Cardiac muscle cell (in vitro differentiated cells and primary cell): ENCODE results near the gene IQCF2. TPM values are rescaled to one million over a fixed set of nuclear protein-coding genes. Genes with fewer than 3 reads are reported as not detected.

Experiments used
- DNase-seq, 2 donors: peaks; one replicate each; pipeline versions ENCODE4 v3.0.0 to v3.0.0-alpha.2; 2010 to 2017; ENCODE audit warnings: low read depth in 1 of 2, low spot score in 1 of 2
- H3K27ac ChIP-seq: fragments of 200-600 bp; sonication (generic); 2 replicates; pipeline ENCODE4 v1.5.1; 2016
- H3K27me3 ChIP-seq: fragments of 200-600 bp; sonication (generic); 2 replicates; pipeline ENCODE4 v1.6.0; 2016; ENCODE audit warnings: control low read depth
- H3K36me3 ChIP-seq: fragments of 200-600 bp; sonication (generic); 2 replicates; pipeline ENCODE4 v1.5.1; 2016; ENCODE audit warnings: control low read depth
- H3K4me1 ChIP-seq: fragments of 200-600 bp; sonication (generic); 2 replicates; pipeline ENCODE4 v1.8.1; 2017; ENCODE audit warnings: low read depth, mild to moderate bottlenecking, mixed run types
- H3K4me3 ChIP-seq: fragments of 200-600 bp; sonication (generic); 2 replicates; pipeline ENCODE4 v1.5.1; 2016; ENCODE audit warnings: mild to moderate bottlenecking
- H3K9me3 ChIP-seq: fragments of 200-600 bp; sonication (generic); 2 replicates; pipeline ENCODE4 v1.5.1; 2017; ENCODE audit warnings: low read depth, mild to moderate bottlenecking, control low read depth
- polyA plus RNA-seq: library from polyadenylated mRNA; unstranded; fragments of >200 nt; fragmentation: Nextera tagmentation; extraction: Ambion mirVana; gene quantifications from 2 replicates; pipeline ENCODE4 v1.2.1, GENCODE V29; 2016
- total RNA-seq: library from RNA; depleted of rRNA; stranded (reverse); fragments of >200 nt; gene quantifications from 2 replicates; pipeline ENCODE4 v1.2.3, GENCODE V29; 2016
- TF ChIP-seq, protein P1 (sequence below): IDR thresholded peaks from 2 replicates; pipeline ENCODE4 v1.5.1; 2012; ENCODE audit warnings: low read depth, mild to moderate bottlenecking, low read length

IQCF2 gene
- total and polyA plus RNA-seq, 2 experiments from 2014 or later: not detected

DNA sequence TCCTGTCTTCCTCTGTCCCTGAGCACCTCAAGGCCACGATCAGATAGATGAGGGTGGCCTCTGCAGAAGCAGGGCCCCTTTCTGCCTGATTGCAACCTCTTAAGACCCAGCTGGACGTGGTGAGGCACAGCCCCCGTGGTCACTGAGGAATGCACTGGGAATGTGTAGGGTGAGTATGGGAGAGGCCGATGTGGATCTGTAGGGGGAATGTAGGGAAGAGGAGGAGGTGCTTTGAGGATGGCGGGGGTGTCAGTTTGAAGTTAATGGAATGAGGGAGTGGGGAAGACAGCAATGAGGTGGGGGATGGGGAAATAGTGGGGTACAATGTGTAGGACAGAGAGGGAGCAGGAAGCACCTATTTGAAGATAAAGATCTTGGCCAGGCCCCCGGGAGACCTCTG is 14.8 kb downstream of the IQCF2 start:
- TF ChIP-seq, protein P1, sequence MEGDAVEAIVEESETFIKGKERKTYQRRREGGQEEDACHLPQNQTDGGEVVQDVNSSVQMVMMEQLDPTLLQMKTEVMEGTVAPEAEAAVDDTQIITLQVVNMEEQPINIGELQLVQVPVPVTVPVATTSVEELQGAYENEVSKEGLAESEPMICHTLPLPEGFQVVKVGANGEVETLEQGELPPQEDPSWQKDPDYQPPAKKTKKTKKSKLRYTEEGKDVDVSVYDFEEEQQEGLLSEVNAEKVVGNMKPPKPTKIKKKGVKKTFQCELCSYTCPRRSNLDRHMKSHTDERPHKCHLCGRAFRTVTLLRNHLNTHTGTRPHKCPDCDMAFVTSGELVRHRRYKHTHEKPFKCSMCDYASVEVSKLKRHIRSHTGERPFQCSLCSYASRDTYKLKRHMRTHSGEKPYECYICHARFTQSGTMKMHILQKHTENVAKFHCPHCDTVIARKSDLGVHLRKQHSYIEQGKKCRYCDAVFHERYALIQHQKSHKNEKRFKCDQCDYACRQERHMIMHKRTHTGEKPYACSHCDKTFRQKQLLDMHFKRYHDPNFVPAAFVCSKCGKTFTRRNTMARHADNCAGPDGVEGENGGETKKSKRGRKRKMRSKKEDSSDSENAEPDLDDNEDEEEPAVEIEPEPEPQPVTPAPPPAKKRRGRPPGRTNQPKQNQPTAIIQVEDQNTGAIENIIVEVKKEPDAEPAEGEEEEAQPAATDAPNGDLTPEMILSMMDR: no peak
- Histone ChIP-seq H3K4me3 (no peak overlapping the region), H3K4me1 (no peaks in the 10 kb centered on the region), H3K27me3 (no peaks in the 10 kb centered on the region), H3K27ac (no peak overlapping the region), H3K36me3 (no peaks in the 10 kb centered on the region), H3K9me3 (no peaks in the 10 kb centered on the region)
- DNase-seq: no peak

DNA sequence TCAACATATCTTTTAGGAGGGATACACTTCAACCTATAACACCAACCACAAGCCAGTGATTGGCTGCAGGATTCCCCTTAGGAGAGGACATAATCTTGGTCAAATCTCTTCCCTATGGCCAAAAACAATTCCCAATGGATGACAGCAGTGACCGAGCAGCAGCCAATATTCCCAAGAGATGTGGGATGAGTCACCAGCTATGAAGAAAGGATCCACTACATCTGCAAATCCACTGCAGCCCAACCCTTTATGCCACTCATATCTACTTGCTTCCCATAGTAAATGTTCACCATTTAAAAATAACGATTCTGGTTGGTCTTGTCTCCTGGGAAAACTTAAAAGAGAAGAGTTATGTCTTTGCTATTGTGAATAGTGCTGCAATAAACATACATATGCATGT is 18.5 kb downstream of the IQCF2 start:
- Histone ChIP-seq H3K27me3 (no peaks in the 10 kb centered on the region), H3K4me1 (no peaks in the 10 kb centered on the region), H3K27ac (no peak overlapping the region)

DNA sequence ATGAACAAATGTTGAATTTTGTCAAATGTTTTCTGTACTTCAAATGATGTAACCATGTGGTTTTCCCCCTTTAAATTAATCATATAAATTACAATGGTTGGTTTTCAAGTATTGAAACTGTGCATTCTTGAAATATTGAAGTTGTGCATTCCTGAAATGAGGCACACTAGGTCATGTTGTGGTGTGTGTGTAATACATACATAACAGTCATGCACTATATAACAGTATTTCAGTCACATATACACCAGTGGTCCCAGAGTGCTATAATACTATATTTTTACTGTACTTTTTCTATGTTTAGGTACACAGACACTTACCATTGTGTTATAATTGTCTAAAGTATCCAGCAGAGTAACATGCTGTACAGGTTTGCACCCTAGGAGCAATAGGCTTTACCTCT is 25.0 kb downstream of the IQCF2 start:
- DNase-seq: no peak
- H3K27me3 ChIP-seq: no peaks in the 10 kb centered on the region
- H3K27ac ChIP-seq: no peak overlapping the region
- H3K4me1 ChIP-seq: no peaks in the 10 kb centered on the region
- TF ChIP-seq, protein P1: no peak
- no peaks in the 10 kb centered on the region for H3K9me3 ChIP-seq
- H3K4me3 ChIP-seq: no peak overlapping the region
- no peaks in the 10 kb centered on the region for H3K36me3 ChIP-seq

More for the DNA sequence above, 18.5 kb downstream of the IQCF2 start:
- Histone ChIP-seq H3K4me3 (no peak overlapping the region), H3K36me3 (no peaks in the 10 kb centered on the region), H3K9me3 (no peaks in the 10 kb centered on the region)
- TF ChIP-seq, protein P1: no peak
- DNase-seq: peak in 1 of 2 donors; percentile 2

DNA sequence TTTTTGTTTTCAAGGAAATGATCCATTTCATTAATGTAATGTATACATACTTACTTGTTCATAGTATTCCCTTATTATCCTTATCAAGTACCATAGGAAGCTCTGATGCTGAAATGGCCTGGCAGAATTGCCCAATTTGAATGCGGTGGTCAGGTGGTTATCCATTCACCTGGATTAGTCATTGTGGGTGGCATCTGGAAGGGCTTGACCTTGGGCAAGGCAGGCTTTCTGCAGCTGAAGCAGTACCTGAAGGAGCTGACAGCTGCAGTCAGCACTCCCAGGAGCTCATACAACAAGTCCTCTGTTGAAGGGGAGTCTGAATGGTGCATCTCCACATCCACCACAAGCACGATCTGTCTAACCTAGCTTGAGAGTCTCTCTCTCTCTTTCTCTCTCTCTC is 26.2 kb downstream of the IQCF2 start:
- no peak for DNase-seq
- TF ChIP-seq, protein P1: no peak
- Histone ChIP-seq H3K4me1 (no peaks in the 10 kb centered on the region), H3K4me3 (no peak overlapping the region), H3K36me3 (no peaks in the 10 kb centered on the region), H3K27ac (no peak overlapping the region), H3K27me3 (no peaks in the 10 kb centered on the region), H3K9me3 (no peaks in the 10 kb centered on the region)

DNA sequence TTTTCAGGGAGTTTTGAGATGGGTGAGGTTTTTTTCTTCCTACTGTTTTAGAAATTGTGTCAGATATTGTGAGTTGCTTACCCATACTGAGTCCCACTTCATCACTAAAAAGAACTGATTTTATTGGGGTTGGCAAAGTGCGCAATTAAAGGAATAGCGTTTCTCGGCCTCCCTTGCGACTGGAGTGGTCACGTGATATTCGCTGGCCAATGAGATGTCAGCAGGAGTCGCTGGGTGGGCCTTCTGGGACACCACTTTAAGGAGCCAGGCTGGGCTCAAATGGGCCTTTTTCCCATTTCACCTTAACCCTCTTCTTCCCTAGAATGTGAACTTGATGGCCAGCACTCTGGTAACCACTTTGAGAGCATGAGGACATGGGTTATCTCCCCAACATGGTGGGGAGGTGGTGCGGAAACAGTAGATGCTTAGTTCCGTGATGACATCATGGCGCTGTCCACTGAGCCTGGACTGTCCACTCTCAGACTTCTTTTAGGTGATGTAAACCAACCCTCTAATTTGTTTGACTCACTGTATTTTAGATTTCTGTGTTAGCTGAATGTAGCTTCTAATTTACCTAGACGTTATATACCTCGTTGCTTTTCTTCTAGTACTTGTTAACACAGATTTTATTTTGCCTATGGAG is 27.2 kb downstream of the IQCF2 start:
- no peak overlapping the region for H3K4me3 ChIP-seq
- no peak for DNase-seq
- H3K27ac ChIP-seq: no peak overlapping the region
- H3K4me1 ChIP-seq: no peaks in the 10 kb centered on the region
- TF ChIP-seq, protein P1: no peak
- no peaks in the 10 kb centered on the region for H3K9me3 ChIP-seq
- no peaks in the 10 kb centered on the region for H3K36me3 ChIP-seq
- no peaks in the 10 kb centered on the region for H3K27me3 ChIP-seq
